Measurements from ENCODE around the gene MAST2. TPM values are rescaled to one million over a fixed set of nuclear protein-coding genes. Genes with fewer than 3 reads are reported as not detected.
"Not testable (repeated sequence)": the region's sequence is repeated elsewhere in the genome, so short reads cannot be mapped to it uniquely, and the experiment has no call there.

Gene MAST2
- total RNA-seq, 4 donors from 2014 or later: 44.9 to 78.3 (median 68.5) TPM

GRCh38 chr1:45923343-45923742 is 119.9 kb downstream of the MAST2 start:
- H3K4me3 ChIP-seq: no peak overlapping the region
- peaks cover 10 to 21% (median 12%) of the 10 kb centered on the region in 4 donors for H3K4me1 ChIP-seq
- WGBS: 81% methylated on average over 4 of the region's 4 CpGs
- no peak overlapping the region for H3K27ac ChIP-seq (replicated peaks in 1 of 4)
- TF ChIP-seq EP300 (IDR thresholded peaks at IDR 0.05) (no peak), POLR2A (IDR thresholded peaks at IDR 0.05; ENCODE audit: low read depth) (no peak), POLR2AphosphoS5 (IDR thresholded peaks at IDR 0.05) (no peak)
- no peaks in the 10 kb centered on the region for H3K27me3 ChIP-seq
- H3K36me3 ChIP-seq: peaks cover 0 to 3% (median 0%) of the 10 kb centered on the region in 4 donors
- intact Hi-C loops (cut with DNase I): no loop called here
- DNase-seq (ENCODE audit: extremely low spot score): no peak
- H3K9me3 ChIP-seq: no peaks in the 10 kb centered on the region

GRCh38 chr1:45924736-45925135 is 121.3 kb downstream of the MAST2 start:
- DNase-seq (ENCODE audit: extremely low spot score): no peak
- TF ChIP-seq CTCF (IDR thresholded peaks at IDR 0.05): no peak
- no peak for TF ChIP-seq EP300 (IDR thresholded peaks at IDR 0.05)
- no peak for TF ChIP-seq POLR2A (IDR thresholded peaks at IDR 0.05; ENCODE audit: low read depth)
- TF ChIP-seq POLR2AphosphoS5 (IDR thresholded peaks at IDR 0.05): no peak
- H3K4me1 ChIP-seq: peaks cover 17 to 31% (median 20%) of the 10 kb centered on the region in 4 donors
- intact Hi-C loops (cut with DNase I): no loop called here
- H3K4me3 ChIP-seq: no peak overlapping the region
- WGBS: 96% methylated on average over 1 of the region's 1 CpG
- H3K36me3 ChIP-seq: peaks cover 0 to 3% (median 0%) of the 10 kb centered on the region in 4 donors
- no peak overlapping the region for H3K27ac ChIP-seq (replicated peaks in 1 of 4)
- no peaks in the 10 kb centered on the region for H3K9me3 ChIP-seq
- H3K27me3 ChIP-seq: no peaks in the 10 kb centered on the region

- DNase-seq (ENCODE audit: extremely low spot score): no peak
- Histone ChIP-seq H3K27me3 (no peaks in the 10 kb centered on the region), H3K36me3 (peaks cover 0 to 3% (median 0%) of the 10 kb centered on the region in 4 donors), H3K4me3 (no peak overlapping the region), H3K9me3 (no peaks in the 10 kb centered on the region), H3K27ac (replicated peaks in 1 of 4) (no peak overlapping the region), H3K4me1 (peaks cover 25 to 42% (median 26%) of the 10 kb centered on the region in 4 donors)
- intact Hi-C loops (cut with DNase I): no loop called here
- 100% methylated on average over 2 of the region's 2 CpGs for WGBS
- TF ChIP-seq POLR2AphosphoS5 (IDR thresholded peaks at IDR 0.05) (no peak), POLR2A (IDR thresholded peaks at IDR 0.05; ENCODE audit: low read depth) (no peak), CTCF (IDR thresholded peaks at IDR 0.05) (no peak), EP300 (IDR thresholded peaks at IDR 0.05) (no peak)
These were observed 122.4 kb downstream of the MAST2 start for GRCh38 chr1:45925728-45926287.

- no peak for TF ChIP-seq CTCF (IDR thresholded peaks at IDR 0.05)
- no peak for TF ChIP-seq EP300 (IDR thresholded peaks at IDR 0.05)
- no peak for TF ChIP-seq POLR2AphosphoS5 (IDR thresholded peaks at IDR 0.05)
- TF ChIP-seq POLR2A (IDR thresholded peaks at IDR 0.05; ENCODE audit: low read depth): no peak
- peaks cover 0 to 3% (median 0%) of the 10 kb centered on the region in 4 donors for H3K36me3 ChIP-seq
- WGBS: 87% methylated on average over 2 of the region's 2 CpGs
- peaks cover 25 to 44% (median 28%) of the 10 kb centered on the region in 4 donors for H3K4me1 ChIP-seq
- no peak overlapping the region for H3K4me3 ChIP-seq
- no peaks in the 10 kb centered on the region for H3K9me3 ChIP-seq
- H3K27ac ChIP-seq (replicated peaks in 1 of 4): no peak overlapping the region
- DNase-seq (ENCODE audit: extremely low spot score): no peak
- intact Hi-C loops (cut with DNase I): no loop called here
- H3K27me3 ChIP-seq: no peaks in the 10 kb centered on the region
These were observed 122.9 kb downstream of the MAST2 start for GRCh38 chr1:45926330-45926729.

- WGBS: 89% methylated on average over 13 of the region's 14 CpGs
- peaks cover 21 to 44% (median 27%) of the 10 kb centered on the region in 4 donors for H3K4me1 ChIP-seq
- DNase-seq (ENCODE audit: extremely low spot score); H3K27ac ChIP-seq (replicated peaks in 1 of 4); H3K4me3 ChIP-seq; H3K9me3 ChIP-seq; H3K27me3 ChIP-seq; intact Hi-C loops (cut with DNase I); H3K36me3 ChIP-seq: not testable (repeated sequence)
These were observed 124.0 kb downstream of the MAST2 start for GRCh38 chr1:45927231-45927915.

Data from esophagus muscularis mucosa (tissue), 4 donors.